ENCODE measurements around the gene MCIDAS. TPM values are rescaled to one million over a fixed set of nuclear protein-coding genes. Genes with fewer than 3 reads are reported as not detected.
A peak's percentile ranks its signal among the peaks of the same experiment; 100 is the strongest.

MCIDAS gene
- total and polyA plus RNA-seq, 2 of the 8 experiments (the other 6 are each of a cell fraction or from before 2014, with no cell fraction given), result 0.15 TPM; not detected in 1

DNA sequence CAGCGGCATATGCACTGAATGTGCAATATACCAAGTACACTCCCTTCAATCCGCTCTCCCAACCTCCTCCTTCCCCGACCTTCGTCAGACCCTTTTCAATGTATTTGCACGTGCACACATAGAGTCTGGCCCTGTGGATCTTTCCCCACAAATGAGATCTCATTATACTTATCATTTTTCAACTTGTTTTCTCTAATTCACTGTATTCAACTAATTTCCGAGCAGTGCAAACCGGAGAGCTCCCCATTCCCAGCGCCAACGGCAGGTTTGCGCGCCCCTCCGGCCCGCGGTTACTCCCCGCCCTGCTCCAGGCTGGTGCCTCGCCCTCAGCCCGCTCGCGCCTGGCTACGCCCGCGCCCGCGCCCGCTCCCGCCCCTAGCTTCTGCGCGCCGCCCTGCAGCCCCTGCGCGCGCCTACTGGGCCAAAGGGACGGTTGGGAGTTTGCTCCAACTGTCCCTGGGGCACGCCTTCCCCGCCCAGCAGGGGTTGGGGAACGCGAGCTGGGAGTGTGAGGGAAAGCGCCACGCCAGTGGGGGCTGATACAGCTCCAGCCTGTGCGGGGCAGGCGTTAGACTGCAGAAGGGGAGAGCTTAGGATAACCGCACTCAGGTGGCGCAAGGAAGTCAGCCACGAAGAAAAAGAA, 50.8 kb downstream of the MCIDAS start:
- Histone ChIP-seq H2AK5ac (ENCODE audit: low read depth, low read length) (no peak overlapping the region), H4K5ac (ENCODE audit: insufficient read length, low read depth, low read length) (no peak overlapping the region), H3K79me2 (ENCODE audit: control insufficient read depth in 1 of 2, insufficient read depth in 2 of 2, low read length in 2 of 2) (no peaks in the 10 kb centered on the region), H3K9me3 (ENCODE audit: insufficient read depth in 2 of 2, low read depth in 1 of 2, low read length in 1 of 2) (no peaks in the 10 kb centered on the region), H2BK12ac (ENCODE audit: low read depth, low read length) (no peak overlapping the region), H2BK120ac (replicated peaks; ENCODE audit: low read depth, low read length) (no peak overlapping the region), H3K36me3 (ENCODE audit: control insufficient read depth in 2 of 4, insufficient read depth in 4 of 4, low read length in 3 of 4) (no peaks in the 10 kb centered on the region), H2BK5ac (ENCODE audit: low read depth, low read length) (no peak overlapping the region), H3K9ac (replicated peaks in 1 of 4; ENCODE audit: extremely low read depth in 1 of 4, low read depth in 3 of 4, low read length in 3 of 4) (no peak overlapping the region), H2BK20ac (ENCODE audit: low read length) (0 out of 2 replicates have a peak overlapping the region, but pooled peaks have one; percentile 80), H4K8ac (ENCODE audit: extremely low read depth, insufficient read depth, low read length) (no peak overlapping the region), H3K14ac (ENCODE audit: insufficient read length) (no peak overlapping the region), H2BK15ac (ENCODE audit: low read length) (no peak overlapping the region; the same call in 1 of the 2 replicates), H3K4me2 (ENCODE audit: insufficient read depth in 1 of 2, low read depth in 2 of 2, low read length in 2 of 2) (peak overlapping the region; percentile 82 to 90), H4K91ac (replicated peaks; ENCODE audit: insufficient read length, low read length) (peak overlapping the region; percentile 72), H3K79me1 (ENCODE audit: low read depth, low read length) (no peaks in the 10 kb centered on the region), H3K4me1 (replicated peaks in 1 of 4; ENCODE audit: control insufficient read depth in 3 of 4, insufficient read depth in 4 of 4, low read length in 3 of 4) (peaks cover 0 to 8% (median 5%) of the 10 kb centered on the region in 4 experiments; a peak in 4 of 7 replicates), H3K23me2 (ENCODE audit: low read depth, low read length) (peaks cover 11% of the 10 kb centered on the region), H3K18ac (ENCODE audit: extremely low read depth, low read length) (no peak overlapping the region; the same call in 1 of the 2 replicates), H3K23ac (ENCODE audit: insufficient read length) (no peak overlapping the region), H3K4ac (replicated peaks; ENCODE audit: insufficient read length, low read depth, low read length) (no peak overlapping the region), H3K4me3 (ENCODE audit: extremely low read depth in 1 of 4, insufficient read depth in 2 of 4, low read depth in 3 of 4, low read length in 4 of 4) (peak overlapping the region; percentile 45 to 61 (median 50)), H3K56ac (replicated peaks; ENCODE audit: insufficient read length, low read depth, low read length) (no peak overlapping the region), H4K20me1 (replicated peaks in 1 of 2; ENCODE audit: control insufficient read depth in 1 of 2, insufficient read depth in 2 of 2, low read length in 2 of 2) (peaks cover 5 to 9% of the 10 kb centered on the region in 2 experiments), H2AFZ (ENCODE audit: low read length) (peak overlapping the region; percentile 43; the same call in 1 of the 2 replicates), H3K27me3 (replicated peaks in 1 of 4; ENCODE audit: control insufficient read depth in 3 of 4, extremely low read depth in 1 of 4, insufficient read depth in 3 of 4, low read length in 3 of 4) (peaks cover 28 to 68% (median 51%) of the 10 kb centered on the region in 4 experiments), H3K27ac (ENCODE audit: low read depth, low read length) (no peak overlapping the region)
- DNase-seq (ENCODE audit: low read depth in 1 of 2, low spot score in 2 of 2), result peak in 1 of 2 experiments; percentile 88
- 3% methylated on average over 18 of the region's 44 CpGs; no CpG with 5 or more reads in 1 of the 2 experiments for WGBS, 2 experiments (ENCODE audit: extremely low coverage in 1 of 2, insufficient coverage in 1 of 2, insufficient read length in 1 of 2, insufficient replicate concordance in 2 of 2, low coverage in 1 of 2, low lambda C conversion rate in 2 of 2, missing lambda C conversion rate in 1 of 2)
- ChIA-PET POLR2A (ENCODE audit: partially characterized antibody) (interaction anchor here (0.6 to 1.6 kb wide), 12 partner anchors 9 to 1135 kb away, joined by 3 to 8 read pairs (median 4); partner anchors contain the start of gene CCNO), CTCF (ENCODE audit: partially characterized antibody) (interaction anchor here (0.6 to 9.0 kb wide), 12 partner anchors 9 to 516 kb away, joined by 3 to 143 read pairs (median 4); partner anchors contain the start of genes CCNO, GPX8 and MCIDAS)
- no peak for FAIRE-seq
- TF ChIP-seq, protein P1, sequence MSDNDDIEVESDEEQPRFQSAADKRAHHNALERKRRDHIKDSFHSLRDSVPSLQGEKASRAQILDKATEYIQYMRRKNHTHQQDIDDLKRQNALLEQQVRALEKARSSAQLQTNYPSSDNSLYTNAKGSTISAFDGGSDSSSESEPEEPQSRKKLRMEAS (IDR thresholded peaks at IDR 0.05), result peak; percentile 78
- TF ChIP-seq, protein P2, sequence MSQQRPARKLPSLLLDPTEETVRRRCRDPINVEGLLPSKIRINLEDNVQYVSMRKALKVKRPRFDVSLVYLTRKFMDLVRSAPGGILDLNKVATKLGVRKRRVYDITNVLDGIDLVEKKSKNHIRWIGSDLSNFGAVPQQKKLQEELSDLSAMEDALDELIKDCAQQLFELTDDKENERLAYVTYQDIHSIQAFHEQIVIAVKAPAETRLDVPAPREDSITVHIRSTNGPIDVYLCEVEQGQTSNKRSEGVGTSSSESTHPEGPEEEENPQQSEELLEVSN (IDR thresholded peaks at IDR 0.05), result peak; percentile 78
- TF ChIP-seq BRCA1 (IDR thresholded peaks at IDR 0.05; ENCODE audit: low read depth, low read length) (no peak), USF2 (IDR thresholded peaks at IDR 0.05; ENCODE audit: low read length) (no peak)

Data from H1 (cell line).